Mucosa of descending colon (tissue), 3 donors: ENCODE measurements around the gene TNRC6C. TPM values are rescaled to one million over a fixed set of nuclear protein-coding genes. Genes with fewer than 3 reads are reported as not detected.

Source experiments
- ATAC-seq: fragments of 200-7000 bp; cut with Tn5 transposase; one replicate; pipeline ENCODE4 v1.9.1; 2020; ENCODE audit warnings: mild to moderate bottlenecking, moderate library complexity
- DNase-seq, 3 donors: peaks; one replicate each; pipeline ENCODE4 v3.0.0-alpha.2; 2020
- H3K36me3 ChIP-seq: fragments of 200-600 bp; one replicate; pipeline ENCODE4 v1.8.0; 2021; ENCODE audit warnings: low read depth, mild to moderate bottlenecking
- H3K4me1 ChIP-seq: fragments of 200-600 bp; one replicate; pipeline ENCODE4 v1.8.0; 2021; ENCODE audit warnings: low read depth, mild to moderate bottlenecking
- H3K4me3 ChIP-seq: fragments of 200-600 bp; one replicate; pipeline ENCODE4 v1.8.0; 2021; ENCODE audit warnings: mild to moderate bottlenecking
- H3K9me3 ChIP-seq: fragments of 200-600 bp; one replicate; pipeline ENCODE4 v1.8.0; 2021; ENCODE audit warnings: mild to moderate bottlenecking
- intact Hi-C, 2 donors: fragments of 100-400 bp; cut with DNase I in 1 of 2; cut with micrococcal nuclease in 1 of 2; formaldehyde crosslinking; loops; one replicate each; pipeline versions ENCODE4 v1.11.0 to v1.11.1; 2022; cut with DNase I, micrococcal nuclease
- total RNA-seq, 3 donors: library from RNA; stranded (reverse); fragmentation: NEBNext Ultra II Directional in 2 of 3; extraction: Animal tissue kit (Norgen Biotek cat#: 25700) in 2 of 3; gene quantifications; one replicate each; pipeline versions ENCODE4 v1.2.1 to v1.2.4, GENCODE V29; 2021 to 2023
- TF ChIP-seq, protein P1 (sequence below): fragments of 200-600 bp; IDR thresholded peaks from one replicate; pipeline ENCODE4 v1.8.0; 2022; ENCODE audit warnings: antibody characterized with exemption, mild to moderate bottlenecking
- donor health status: DM: no; HTN: no; CAD: no; lungs with moderate emphysema.
- donor health status: DM: no; HTN: no; CAD: no.
- donor health status: DM: no; HTN: yes; CAD: no.

Gene TNRC6C
- total RNA-seq, 3 donors from 2014 or later, result 13.7 to 32.6 (median 20.7) TPM

GRCh38 chr17:77924757-77925336 is 33.7 kb upstream of the TNRC6C start:
- Histone ChIP-seq H3K9me3 (no peaks in the 10 kb centered on the region), H3K4me3 (no peak overlapping the region), H3K4me1 (no peaks in the 10 kb centered on the region), H3K36me3 (no peaks in the 10 kb centered on the region)
- peak in 1 of 3 donors; percentile 5 for DNase-seq
- intact Hi-C loops, result no loop called here
- TF ChIP-seq, protein P1, sequence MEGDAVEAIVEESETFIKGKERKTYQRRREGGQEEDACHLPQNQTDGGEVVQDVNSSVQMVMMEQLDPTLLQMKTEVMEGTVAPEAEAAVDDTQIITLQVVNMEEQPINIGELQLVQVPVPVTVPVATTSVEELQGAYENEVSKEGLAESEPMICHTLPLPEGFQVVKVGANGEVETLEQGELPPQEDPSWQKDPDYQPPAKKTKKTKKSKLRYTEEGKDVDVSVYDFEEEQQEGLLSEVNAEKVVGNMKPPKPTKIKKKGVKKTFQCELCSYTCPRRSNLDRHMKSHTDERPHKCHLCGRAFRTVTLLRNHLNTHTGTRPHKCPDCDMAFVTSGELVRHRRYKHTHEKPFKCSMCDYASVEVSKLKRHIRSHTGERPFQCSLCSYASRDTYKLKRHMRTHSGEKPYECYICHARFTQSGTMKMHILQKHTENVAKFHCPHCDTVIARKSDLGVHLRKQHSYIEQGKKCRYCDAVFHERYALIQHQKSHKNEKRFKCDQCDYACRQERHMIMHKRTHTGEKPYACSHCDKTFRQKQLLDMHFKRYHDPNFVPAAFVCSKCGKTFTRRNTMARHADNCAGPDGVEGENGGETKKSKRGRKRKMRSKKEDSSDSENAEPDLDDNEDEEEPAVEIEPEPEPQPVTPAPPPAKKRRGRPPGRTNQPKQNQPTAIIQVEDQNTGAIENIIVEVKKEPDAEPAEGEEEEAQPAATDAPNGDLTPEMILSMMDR, result no peak
- no peak for ATAC-seq

DNA sequence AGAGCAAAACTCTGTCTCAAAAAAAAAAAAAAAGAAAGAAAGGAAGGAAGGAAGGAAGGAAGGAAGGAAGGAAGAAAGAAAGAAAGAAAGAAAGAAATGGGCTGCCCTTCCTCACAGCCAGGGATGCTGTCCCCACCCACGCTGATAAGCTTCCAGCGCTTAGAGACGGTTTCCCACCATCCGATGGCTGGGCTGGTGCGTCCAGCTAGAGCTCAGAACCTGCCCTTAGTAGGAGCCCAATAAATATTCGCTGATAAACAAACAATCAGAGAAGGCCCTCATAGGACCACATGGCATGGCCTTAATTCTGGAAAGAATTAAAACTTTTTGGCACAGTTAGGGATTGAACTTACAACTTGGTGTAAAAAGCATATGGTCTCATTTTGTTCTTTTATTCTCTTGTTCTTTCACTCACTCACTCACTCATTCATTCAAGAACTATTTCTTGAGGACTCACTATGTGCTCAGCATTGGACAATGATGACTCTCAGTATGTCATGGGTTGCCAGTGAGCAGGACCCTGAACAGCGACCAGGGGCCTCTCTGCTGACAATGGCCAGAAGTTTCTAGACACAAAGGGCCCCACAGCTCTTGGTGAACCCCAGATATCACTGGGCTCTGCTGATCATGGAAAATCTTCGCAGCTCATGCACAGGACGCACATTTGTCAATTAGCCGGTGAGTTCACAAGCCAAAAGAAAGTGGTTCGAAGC is 32.5 kb upstream of the TNRC6C start:
- TF ChIP-seq, protein P1, result no peak
- no peaks in the 10 kb centered on the region for H3K36me3 ChIP-seq
- H3K9me3 ChIP-seq, result no peaks in the 10 kb centered on the region
- no peak overlapping the region for H3K4me3 ChIP-seq
- intact Hi-C loops, result no loop called here
- H3K4me1 ChIP-seq, result no peaks in the 10 kb centered on the region
- ATAC-seq, result no peak
- DNase-seq, result no peak

DNA sequence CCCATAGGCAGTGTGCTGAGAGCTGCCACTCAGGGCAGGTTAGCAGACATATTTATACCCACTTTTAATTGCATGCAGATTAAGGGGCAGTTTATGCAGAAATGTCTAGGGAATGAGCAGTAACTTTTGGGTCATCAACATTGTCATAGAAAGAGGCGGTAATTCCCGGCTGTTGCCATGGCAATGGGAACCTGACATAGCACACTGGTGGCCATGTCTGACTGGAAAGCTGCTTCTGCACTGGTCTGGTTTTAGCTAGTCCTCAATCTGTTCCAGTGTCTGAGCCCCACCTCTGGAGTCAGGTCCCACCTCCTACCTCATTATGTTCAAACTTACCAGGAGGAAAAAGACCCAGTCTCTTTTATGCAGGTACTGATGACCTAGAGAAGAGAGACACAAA is 31.5 kb upstream of the TNRC6C start:
- no peaks in the 10 kb centered on the region for H3K4me1 ChIP-seq
- no peaks in the 10 kb centered on the region for H3K9me3 ChIP-seq
- H3K36me3 ChIP-seq, result no peaks in the 10 kb centered on the region
- intact Hi-C loops, result no loop called here
- TF ChIP-seq, protein P1, result no peak
- DNase-seq (no peak), ATAC-seq (no peak)
- no peak overlapping the region for H3K4me3 ChIP-seq

- intact Hi-C loops, result no loop called here
- Histone ChIP-seq H3K4me3 (no peak overlapping the region), H3K4me1 (no peaks in the 10 kb centered on the region), H3K9me3 (no peaks in the 10 kb centered on the region), H3K36me3 (no peaks in the 10 kb centered on the region)
- TF ChIP-seq, protein P1, result no peak
- ATAC-seq (no peak), DNase-seq (no peak)
Measured at GRCh38 chr17:77927777-77928518, 30.6 kb upstream of the TNRC6C start.

DNA sequence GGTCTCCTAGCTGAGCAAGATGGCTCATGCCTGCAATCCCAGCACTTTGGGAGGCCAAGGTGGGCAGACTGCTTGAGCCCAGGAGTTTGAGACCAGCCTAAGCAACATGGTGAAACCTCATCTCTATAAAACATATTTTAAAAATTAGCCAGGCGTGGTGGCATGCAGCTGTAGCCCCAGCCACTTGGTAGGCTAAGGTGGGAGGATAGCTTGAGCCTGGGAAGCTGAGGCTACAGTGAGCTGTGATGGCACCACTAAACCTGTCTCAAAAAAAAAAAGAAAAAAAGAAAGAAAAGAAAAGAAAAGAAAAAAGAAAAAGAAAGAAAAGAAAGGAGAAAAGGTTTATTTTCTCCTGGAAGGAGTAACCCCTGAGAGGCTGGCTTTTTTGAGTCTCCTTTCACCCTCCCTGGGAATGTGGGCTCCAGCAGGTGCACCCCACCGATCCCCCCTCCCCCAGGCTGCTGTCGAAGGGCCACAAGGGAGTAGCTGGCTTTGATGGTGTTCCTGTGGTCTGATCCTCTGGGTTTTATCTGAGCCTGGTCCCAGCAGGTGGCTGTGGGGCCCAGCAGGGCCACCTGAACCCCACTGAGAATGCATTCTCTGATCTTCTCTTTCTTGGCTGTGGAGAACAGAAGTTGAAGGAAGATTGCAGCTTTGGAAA is 29.9 kb upstream of the TNRC6C start:
- no peak for DNase-seq
- Histone ChIP-seq H3K4me3 (no peak overlapping the region), H3K9me3 (no peaks in the 10 kb centered on the region), H3K4me1 (no peaks in the 10 kb centered on the region), H3K36me3 (no peaks in the 10 kb centered on the region)
- ATAC-seq, result no peak
- TF ChIP-seq, protein P1, result no peak
- intact Hi-C loops, result no loop called here
